HG03558 (cell line): ENCODE data around the gene PLEKHG3.
"Not testable (repeated sequence)": the region's sequence is repeated elsewhere in the genome, so short reads cannot be mapped to it uniquely, and the experiment has no call there.

Source experiments
- ATAC-seq: cut with Tn5 transposase; IDR thresholded peaks from one replicate; pipeline ENCODE4 v1.9.1; 2021; ENCODE audit warnings: moderate number of reproducible peaks; ENCODE audit not compliant: unreplicated experiment; ENCODE audit errors: extremely low read depth

The PLEKHG3 gene

DNA sequence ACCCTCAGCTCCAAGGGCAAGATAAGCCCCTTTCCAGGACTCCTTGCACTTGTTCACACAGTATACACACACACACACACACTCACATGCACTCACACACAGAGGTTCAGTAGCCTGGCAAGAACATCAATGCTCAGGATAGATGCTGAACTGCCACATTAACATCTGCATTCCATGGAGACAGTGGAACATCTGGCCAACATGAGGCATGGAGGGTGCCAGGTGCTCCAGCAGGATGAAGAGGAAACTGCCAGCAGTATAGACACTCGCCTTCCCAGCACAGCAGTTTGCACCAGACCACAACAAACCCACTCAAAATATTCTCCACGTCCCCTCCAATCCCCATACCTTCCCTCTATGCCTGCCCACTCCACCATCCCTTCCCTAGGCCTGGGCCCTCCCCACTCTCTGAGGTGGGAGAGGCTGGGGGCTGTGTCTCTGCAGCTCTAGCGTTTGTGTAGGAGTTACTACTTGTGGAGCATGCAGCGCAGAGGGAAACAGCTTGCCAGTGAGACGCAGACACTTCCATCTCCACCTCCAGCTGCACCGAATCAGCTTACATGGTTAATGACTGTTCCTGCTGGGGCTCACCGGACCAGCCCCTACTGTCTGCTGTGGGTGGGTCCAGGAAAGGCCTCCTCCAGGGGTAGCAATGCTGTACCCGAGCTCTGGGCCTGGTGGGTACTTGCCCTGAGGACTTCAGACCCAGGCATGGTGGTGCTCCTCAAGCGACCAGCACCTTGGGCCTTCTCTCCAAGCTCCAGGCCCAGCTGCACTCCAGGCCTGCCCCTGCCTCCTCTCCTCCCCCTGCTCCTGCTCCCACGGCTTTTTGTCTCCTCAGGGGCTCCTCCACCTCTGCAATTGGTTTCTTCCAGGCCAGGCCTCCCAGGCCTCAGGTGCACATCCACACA lies 18.6 kb upstream of the PLEKHG3 start:
- ATAC-seq, result no peak

DNA sequence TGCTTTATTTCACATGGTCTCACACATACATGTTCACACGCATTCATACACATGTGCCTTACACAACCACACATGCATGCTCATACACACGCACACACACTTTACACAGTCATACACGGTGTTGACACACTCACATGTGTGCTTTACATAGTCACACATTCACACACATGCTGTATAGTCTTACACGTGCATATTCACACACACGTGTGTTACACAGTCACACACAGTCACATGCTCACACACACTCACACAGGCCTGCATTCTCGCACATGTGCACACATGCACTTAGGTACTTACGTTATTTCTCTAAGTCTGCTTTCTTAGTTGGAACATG lies 18.0 kb upstream of the PLEKHG3 start:
- no peak for ATAC-seq

DNA sequence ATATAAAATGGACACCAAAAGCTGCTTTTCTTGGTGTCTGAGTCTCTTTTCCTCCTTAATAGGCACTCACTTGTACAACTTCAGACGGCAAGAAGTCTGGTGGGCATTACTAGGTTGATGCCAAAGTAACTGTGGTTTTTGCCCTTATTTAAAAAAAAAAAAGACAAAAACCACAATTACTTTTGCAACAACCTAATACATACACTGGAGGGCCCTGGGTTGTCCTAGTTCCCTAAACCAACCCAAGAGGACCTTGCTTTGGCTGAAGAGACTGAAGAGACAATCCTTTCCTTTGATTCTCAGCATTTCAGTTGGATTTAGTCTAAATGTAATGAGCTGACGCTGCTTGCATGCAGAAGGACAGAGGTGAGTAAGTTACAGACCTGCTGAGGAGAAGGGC lies 16.2 kb upstream of the PLEKHG3 start:
- no peak for ATAC-seq

DNA sequence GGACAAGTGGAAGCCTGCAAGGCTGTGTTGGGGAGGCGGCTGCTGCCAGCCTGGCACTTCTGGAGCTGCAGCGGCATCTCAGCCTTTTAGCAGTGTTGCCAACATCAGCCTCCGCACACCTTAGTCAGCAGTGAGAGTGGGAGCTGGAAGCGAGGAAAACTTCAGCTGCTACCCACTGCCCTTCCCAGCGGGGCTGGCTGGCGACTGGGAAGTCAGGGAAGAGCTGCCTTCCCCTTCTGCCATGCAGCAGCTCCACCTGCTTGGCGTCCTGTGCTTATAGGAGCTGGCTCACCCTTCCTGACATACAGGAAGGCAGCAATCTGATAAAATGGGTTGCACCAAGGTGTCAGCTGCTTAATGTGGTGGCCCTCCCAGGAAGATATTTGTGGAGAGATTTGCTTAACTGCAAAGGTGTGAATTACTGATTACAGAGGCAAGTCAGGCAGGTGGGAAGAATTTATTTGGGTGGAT lies 15.4 kb upstream of the PLEKHG3 start:
- ATAC-seq, result no peak

DNA sequence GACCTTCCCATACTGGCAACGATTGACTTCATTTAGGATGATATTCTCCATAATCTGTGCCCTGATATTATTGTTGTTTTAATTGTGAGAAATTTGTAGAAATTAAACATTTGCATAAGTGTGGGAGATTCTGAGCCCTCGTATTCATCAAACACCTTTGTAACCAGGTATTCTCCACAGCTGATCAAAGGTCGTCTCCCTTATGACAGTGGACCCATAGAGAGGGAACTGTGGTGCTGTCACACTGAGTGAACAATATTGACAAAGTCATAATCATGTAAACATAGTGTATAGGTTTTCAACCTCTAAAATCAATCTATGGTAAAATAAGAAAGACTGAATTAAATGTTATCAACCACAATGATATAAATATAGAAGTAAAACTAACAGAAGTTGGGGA lies 14.9 kb upstream of the PLEKHG3 start:
- ATAC-seq, result no peak

DNA sequence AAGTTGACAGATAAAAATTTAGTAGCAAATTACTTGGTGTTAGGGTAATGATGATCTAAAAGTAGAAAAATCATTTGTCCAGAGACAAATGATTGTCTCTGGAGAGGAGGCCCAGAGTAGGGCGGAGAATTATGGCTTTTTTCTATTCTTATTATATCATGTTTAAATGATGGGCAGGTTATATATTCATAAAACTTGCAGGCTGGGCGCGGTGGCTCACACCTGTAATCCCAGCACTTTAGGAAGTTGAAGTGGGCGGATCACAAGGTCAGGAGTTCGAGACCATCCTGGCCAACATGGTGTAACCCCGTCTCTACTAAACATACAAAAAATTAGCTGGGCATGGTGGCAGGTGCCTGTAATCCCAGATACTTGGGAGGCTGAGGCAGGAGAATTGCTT lies 13.6 kb upstream of the PLEKHG3 start:
- ATAC-seq, result not testable (repeated sequence)

DNA sequence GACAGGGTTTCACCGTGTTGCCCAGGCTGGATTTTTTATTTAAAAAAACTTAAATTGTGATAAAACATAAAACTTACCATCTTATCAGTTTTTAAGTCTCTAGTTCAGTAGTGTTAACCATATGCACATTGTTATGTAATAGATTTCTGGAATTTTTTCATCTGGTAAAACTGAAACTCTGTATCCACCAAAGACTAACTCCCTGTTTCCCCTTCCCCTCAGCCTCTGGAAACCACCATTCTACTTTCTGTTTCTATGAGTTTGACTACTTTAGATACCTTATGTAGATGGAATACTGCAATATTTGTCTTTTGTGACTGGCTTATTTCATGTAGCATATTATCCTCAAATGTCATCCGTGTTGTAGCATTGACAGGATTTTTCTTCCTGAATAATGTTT lies 12.8 kb upstream of the PLEKHG3 start:
- no peak for ATAC-seq

DNA sequence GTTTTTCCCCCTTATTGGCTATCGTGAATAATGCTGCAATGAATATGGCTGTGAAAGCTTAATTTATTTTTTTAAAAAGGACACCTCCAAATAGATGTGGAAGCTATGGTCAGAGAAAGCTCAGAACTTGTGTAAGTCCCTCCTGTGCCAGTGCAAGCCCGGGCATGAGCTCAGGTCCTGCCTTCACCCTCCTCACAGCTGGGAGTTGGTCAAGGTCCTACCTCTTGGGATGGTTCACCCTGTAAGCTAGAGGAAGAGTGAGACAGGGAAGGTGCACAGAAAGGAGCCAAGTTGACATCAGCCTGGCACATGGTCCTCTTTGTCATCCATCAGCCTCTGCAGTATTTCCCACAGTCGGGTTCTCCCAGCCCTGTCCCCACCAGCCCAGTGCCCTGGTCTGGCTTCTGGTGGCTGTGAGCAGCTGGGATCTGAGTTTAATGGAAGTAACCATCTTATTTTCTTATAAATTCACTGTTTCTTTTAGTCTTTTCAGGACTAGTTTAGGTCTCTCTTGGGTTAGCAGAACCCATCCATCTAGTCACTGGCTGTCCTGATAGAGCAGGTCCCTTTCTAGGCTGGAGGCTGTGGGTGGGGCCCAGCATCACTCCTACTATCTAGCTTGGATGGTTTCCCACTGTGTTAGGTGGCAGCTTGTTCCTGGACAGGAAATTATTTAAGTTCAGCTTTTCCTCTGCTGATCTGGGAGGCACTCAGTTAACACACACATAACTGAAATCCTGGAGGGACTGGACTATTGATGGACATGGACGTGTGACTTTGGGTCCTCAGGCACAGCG lies 11.8 kb upstream of the PLEKHG3 start:
- ATAC-seq, result no peak

DNA sequence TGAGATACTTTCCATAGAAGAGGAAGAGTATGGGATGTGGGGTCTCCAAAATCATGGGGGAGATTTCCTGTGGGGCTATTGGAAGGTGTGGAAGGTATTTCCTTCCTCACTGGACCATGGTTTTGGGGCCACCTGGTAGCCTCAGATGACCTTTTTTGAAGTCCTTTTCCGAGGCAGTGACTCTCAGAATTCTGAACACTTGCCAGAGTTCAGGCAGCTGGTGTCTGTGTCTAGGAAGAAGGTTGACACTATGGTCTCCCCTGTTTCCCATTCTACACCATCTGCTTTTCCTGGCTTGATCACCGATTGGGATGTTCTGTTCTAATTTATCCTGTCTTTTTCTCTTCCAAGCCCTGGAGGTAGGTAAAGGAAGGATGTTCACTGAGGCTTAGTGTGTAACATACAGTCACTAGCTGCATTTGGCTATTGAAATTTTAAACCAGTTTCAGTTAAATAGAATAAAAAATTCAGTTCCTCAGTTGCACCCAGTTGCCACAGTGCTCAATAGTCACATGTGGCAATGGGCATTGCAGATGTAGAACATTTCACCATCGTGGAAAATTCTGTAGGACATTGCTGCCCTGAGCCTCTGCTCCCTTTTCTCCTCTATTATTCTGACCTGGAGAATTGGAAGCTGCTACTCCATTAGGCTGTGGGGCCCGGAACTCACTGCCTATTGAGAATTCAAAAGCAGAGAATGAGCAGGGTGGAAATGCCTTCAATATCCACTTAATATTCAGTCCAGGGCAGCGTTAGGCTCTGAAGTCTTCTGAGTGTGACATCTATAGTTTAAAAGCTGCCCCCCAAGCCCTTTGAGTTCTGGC lies 11.0 kb upstream of the PLEKHG3 start:
- no peak for ATAC-seq

DNA sequence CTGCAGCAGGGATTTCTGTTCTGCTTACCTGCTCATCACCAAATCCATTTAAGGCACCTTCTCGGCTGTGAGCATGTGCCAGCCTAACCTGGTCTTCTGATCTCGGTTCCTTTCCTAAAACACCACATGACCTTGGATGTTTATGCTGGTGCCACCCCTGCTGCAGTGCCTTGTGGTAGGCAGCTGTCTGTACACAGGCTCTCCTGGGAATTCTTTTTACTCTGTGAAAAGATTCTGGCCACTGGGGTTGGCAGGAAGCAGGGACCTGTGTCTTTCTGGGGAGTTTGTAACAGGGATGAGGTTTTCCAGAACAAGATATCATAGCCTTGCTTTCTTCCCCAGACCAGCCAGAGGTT lies 10.4 kb upstream of the PLEKHG3 start:
- no peak for ATAC-seq

DNA sequence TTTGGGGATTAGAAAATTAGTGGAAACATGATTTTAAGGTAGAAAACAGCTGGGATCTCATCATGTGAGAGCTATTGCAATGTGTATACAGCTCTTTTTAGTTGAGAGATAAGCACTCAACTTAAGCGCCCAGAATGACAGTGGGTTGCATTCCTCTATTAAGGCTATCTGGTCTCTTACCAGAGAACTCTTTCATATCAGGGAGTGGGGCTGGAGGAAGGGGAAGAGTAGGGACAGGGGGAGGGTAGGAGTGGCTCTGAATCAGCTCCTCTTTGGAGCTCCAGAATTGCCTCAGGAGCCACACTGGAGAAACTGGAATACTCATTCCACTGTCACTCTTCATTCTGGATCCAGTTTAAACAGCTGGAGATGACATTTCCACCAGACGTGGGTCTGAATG lies 9.2 kb upstream of the PLEKHG3 start:
- no peak for ATAC-seq

DNA sequence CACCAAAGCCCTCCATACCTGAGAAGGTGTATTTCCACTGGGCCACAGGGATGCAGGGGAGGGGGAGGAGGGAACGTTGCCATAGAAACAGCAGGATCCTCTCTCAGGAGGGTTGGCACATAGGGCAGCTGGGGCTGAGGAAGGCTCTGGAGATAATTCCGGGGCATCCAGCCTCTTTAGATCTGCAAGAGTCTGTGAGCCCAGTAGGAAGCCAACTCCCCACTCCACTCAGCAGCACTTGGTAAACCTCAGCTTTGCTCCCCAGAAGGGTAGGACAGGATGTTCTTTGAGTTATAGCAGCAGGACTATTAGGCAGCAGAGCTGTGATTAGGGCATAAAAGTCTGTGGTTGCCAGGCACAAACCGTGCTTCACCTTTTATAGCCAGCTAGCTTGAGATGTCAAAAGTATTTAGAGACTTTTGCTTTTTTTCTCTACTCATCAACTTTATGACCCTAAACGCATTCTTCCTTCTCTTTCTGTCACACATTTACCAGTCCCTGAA lies 7.8 kb upstream of the PLEKHG3 start:
- ATAC-seq, result no peak

DNA sequence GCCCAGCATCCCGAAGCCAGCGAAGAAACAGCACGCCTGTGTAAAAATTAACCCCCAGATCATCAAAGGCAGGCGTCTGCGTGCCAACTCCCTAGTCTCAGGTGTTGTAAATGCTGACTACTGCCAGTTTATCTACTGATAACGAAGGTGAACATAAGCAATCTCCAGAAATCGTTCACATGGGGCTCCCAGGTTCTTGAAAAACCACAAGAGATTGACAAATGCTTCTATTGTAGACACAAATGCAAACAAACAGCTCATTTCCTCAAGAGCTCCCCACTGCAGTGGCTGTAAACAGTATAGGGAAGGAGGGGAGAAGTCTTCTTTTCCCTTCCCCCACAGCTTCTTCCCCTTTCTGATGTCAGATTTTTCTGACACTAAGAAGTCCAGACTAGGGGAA lies 5.3 kb upstream of the PLEKHG3 start:
- no peak for ATAC-seq

DNA sequence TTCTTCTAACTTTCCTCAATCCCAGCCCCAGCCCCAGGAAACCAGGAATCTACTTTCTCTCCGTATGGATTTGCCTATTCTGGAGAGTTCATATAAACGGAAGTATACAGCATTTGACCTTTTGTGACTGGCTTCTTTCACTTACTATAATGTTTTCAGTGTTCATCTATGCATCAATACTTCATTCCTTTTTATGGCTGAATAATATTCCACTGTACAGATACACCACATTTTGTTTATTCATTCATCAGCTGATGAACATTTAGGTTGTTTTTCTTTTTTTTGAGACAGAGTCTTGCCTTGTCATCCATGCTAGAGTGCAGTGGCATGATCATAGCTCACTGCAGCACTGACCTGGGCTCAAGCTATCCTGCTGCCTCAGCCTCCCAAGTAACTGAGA lies 3.9 kb upstream of the PLEKHG3 start:
- ATAC-seq, result no peak

DNA sequence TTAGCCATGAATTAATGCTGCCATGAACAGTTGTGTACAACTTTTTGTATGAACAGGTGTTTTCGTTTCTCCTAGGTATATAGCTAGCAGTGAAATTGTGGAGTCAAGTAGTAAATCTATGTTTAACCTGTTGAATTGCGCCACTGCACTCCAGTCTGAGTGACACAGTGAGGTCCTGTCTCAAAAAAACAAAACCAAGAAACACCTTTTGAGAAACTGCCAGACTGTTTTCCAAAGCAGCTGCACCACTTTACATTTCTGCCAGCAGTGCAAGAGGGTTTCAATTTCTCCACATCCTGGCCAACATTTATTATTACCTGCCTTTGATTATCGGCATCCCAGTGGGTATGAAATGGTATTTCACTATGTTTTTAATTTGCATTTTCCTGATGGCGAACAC lies 3.3 kb upstream of the PLEKHG3 start:
- no peak for ATAC-seq

DNA sequence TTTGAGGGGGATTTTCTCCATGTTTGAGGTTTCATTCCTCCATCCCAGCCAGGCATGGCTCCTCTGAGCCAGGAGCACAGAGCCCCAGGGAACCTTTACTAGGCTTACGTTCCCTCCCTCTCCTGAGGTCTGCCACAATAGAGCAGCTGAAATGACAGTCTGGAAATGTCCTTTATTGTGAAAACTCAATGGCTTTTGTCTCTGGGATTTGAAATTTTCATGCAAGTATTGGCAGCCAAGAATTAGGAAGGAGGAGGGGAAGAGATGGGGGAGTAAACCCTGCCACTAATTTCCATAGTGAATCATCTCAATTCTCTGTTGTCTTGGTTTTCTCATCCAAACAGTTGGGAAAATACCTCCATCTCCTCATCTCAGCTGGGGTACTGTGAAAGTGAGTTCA lies 2.6 kb upstream of the PLEKHG3 start:
- ATAC-seq, result no peak

DNA sequence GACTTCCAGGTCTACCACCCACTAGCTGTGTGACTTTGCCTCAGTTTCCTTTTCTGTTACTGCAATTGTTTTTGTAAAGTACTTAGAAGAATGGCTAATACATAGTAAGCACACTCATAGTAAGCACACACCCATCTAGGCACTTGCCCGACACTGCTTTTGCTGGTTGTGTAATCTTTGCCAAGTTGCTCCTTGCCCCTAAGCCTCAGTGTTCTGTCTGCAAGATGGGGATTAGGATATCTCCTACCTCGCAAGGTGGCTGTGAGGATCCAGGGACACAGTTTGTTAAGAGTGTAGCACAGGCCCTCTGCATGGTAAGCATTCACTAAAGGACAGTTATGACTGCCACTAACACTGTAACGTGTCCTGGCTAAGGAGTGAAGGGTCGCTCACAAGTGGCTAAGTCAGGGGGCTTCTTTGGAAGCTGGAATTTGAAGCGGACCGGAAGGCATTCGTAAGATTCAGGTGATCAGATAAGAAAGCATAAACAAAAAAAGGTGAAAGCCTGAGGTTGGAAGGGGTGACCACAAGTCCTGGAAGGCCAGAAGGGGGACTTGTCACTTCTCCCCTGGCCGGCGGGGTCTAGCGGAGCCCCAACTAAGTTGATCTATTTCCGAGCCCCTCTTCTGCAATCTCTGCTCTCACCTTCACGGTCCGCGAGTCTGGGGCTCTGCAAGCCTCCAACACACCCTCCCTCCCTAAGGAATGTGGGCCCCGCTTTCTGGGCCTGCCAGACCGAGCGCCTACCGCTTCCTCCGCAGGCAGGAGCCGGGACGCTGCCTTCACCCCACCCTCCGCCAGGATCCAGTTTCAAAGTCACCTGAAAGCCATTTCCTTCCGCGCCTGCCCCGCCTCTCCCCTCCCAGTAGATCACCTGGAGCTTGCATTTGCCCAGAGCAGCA lies 1.5 kb upstream of the PLEKHG3 start:
- ATAC-seq, result no peak

DNA sequence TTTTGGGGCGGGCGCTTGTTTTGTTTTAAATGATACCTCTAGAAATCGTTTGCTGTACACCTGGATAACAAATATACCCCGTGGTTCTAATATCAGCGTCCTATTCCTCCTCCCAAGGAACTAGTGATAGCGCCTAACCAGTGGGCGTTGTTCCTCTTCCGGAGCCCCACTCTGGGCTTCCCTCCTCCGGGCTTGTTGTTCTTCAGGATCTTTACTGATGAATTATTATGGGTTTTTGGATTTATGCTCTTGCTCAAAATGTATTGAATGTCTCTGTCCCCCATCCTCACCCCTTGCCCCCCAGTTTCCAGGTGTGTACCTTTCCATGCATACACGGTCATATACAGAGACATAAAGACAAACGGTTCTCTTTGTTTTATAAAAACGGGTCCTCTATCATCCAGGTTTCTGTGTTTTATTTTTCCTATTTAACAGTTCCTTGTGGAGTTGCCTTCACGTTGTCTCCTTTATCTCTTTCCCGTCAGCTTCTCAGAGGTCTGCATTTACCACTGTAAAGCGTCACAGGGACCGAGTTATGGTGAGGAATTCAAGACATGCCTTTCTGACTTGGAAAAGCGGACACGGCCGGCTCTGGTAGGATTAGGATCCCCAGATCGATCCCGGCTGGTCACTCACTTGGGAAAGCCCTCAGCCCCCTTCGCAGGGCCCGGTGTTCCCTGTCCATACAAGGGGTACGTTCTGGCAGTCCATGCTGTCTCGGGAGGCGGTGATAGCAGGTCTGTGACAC lies 655 bp upstream of the PLEKHG3 start:
- ATAC-seq, result no peak
